Calu3 (cell line): ENCODE results near the gene DSCAM. TPM values are rescaled to one million over a fixed set of nuclear protein-coding genes. Genes with fewer than 3 reads are reported as not detected.

Experiments
- BruUV-seq: library from RNA; stranded (reverse); fragments of 400-500 nt; replicated peaks from 2 replicates; lab custom pipeline; 2021; lab: Mats Ljungman, UMichigan
- CTCF ChIA-PET: fragments of 300-600 bp; sonication (Branson Sonifier 250); formaldehyde crosslinking; loops from one replicate; lab custom pipeline; 2022; ENCODE audit warnings: antibody characterized with exemption; lab: Charles Lee
- DNase-seq: peaks from one replicate; pipeline ENCODE4 v3.0.0; 2022
- H3K27ac Mint-ChIP-seq: one replicate; pipeline ENCODE4 v1.8.0; 2022; ENCODE audit warnings: mixed read lengths; ENCODE audit not compliant: unreplicated experiment
- H3K27me3 Mint-ChIP-seq: one replicate; pipeline ENCODE4 v1.8.0; 2022; ENCODE audit warnings: mixed read lengths; ENCODE audit not compliant: unreplicated experiment
- H3K36me3 Mint-ChIP-seq: one replicate; pipeline ENCODE4 v1.8.0; 2022; ENCODE audit warnings: mild to moderate bottlenecking, moderate library complexity, mixed read lengths; ENCODE audit not compliant: insufficient read depth, unreplicated experiment
- H3K4me1 Mint-ChIP-seq: one replicate; pipeline ENCODE4 v1.8.0; 2022; ENCODE audit warnings: mild to moderate bottlenecking, low read depth, mixed read lengths; ENCODE audit not compliant: unreplicated experiment
- H3K4me3 Mint-ChIP-seq: one replicate; pipeline ENCODE4 v1.8.0; 2022; ENCODE audit warnings: mild to moderate bottlenecking, low read depth, moderate library complexity, mixed read lengths; ENCODE audit not compliant: unreplicated experiment
- H3K9me3 Mint-ChIP-seq: one replicate; pipeline ENCODE4 v1.8.0; 2022; ENCODE audit warnings: low read depth, mixed read lengths; ENCODE audit not compliant: unreplicated experiment
- CTCF ChIP-seq: fragments of 200-600 bp; IDR thresholded peaks from one replicate; pipeline ENCODE4 v1.8.0; 2022; ENCODE audit warnings: antibody characterized with exemption; ENCODE audit not compliant: unreplicated experiment
- intact Hi-C: fragments of 100-400 bp; cut with micrococcal nuclease; formaldehyde crosslinking; loops from one replicate; pipeline ENCODE4 v1.10.0; 2022; ENCODE audit not compliant: unreplicated experiment
- total RNA-seq: library from RNA; stranded (reverse); gene quantifications from 2 replicates; pipeline ENCODE4 v1.2.3, GENCODE V29; 2022

DSCAM gene
- total RNA-seq, 1 experiment from 2014 or later: not detected

GRCh38 chr21:40117236-40117635 lies 729.7 kb downstream of the DSCAM start:
- intact Hi-C loops: no loop called here
- H3K36me3 Mint-ChIP-seq: no peaks in the 10 kb centered on the region
- no peak overlapping the region for H3K27ac Mint-ChIP-seq
- BruUV-seq: no TSS peak
- no peak for TF ChIP-seq CTCF
- CTCF ChIA-PET: interaction anchor here (0.7 kb wide), 1 partner anchor 19 kb away, joined by 7 read pairs; no protein-coding TSS in a partner anchor
- no peak overlapping the region for H3K4me3 Mint-ChIP-seq
- no peaks in the 10 kb centered on the region for H3K9me3 Mint-ChIP-seq
- DNase-seq: no peak
- H3K4me1 Mint-ChIP-seq: no peaks in the 10 kb centered on the region
- H3K27me3 Mint-ChIP-seq: no peaks in the 10 kb centered on the region

GRCh38 chr21:40115775-40116174 lies 731.2 kb downstream of the DSCAM start:
- Mint-ChIP-seq H3K27me3 (no peaks in the 10 kb centered on the region), H3K36me3 (no peaks in the 10 kb centered on the region), H3K4me3 (no peak overlapping the region), H3K9me3 (no peaks in the 10 kb centered on the region), H3K27ac (no peak overlapping the region), H3K4me1 (no peaks in the 10 kb centered on the region)
- no TSS peak for BruUV-seq
- no peak for DNase-seq
- no peak for TF ChIP-seq CTCF
- CTCF ChIA-PET: no interaction called here
- intact Hi-C loops: no loop called here

- TF ChIP-seq CTCF: no peak
- no peaks in the 10 kb centered on the region for H3K27me3 Mint-ChIP-seq
- no peak overlapping the region for H3K27ac Mint-ChIP-seq
- no peaks in the 10 kb centered on the region for H3K4me1 Mint-ChIP-seq
- peaks cover 6% of the 10 kb centered on the region for H3K9me3 Mint-ChIP-seq
- DNase-seq: no peak
- CTCF ChIA-PET: no interaction called here
- intact Hi-C loops: no loop called here
- H3K36me3 Mint-ChIP-seq: no peaks in the 10 kb centered on the region
- BruUV-seq: no TSS peak
- H3K4me3 Mint-ChIP-seq: no peak overlapping the region
These were observed 744.3 kb downstream of the DSCAM start for GRCh38 chr21:40102682-40103081.

- Mint-ChIP-seq H3K9me3 (peaks cover 5% of the 10 kb centered on the region), H3K27me3 (no peaks in the 10 kb centered on the region), H3K4me3 (no peak overlapping the region), H3K4me1 (no peaks in the 10 kb centered on the region), H3K36me3 (no peaks in the 10 kb centered on the region), H3K27ac (no peak overlapping the region)
- no peak for TF ChIP-seq CTCF
- DNase-seq: no peak
- no TSS peak for BruUV-seq
- intact Hi-C loops: no loop called here
- CTCF ChIA-PET: no interaction called here
These were observed 747.1 kb downstream of the DSCAM start for GRCh38 chr21:40099809-40100208.
